ENCODE measurements around the gene ADNP. TPM values are rescaled to one million over a fixed set of nuclear protein-coding genes. Genes with fewer than 3 reads are reported as not detected.

ADNP gene
- total RNA-seq, 1 experiment from 2014 or later = 143 TPM

DNA sequence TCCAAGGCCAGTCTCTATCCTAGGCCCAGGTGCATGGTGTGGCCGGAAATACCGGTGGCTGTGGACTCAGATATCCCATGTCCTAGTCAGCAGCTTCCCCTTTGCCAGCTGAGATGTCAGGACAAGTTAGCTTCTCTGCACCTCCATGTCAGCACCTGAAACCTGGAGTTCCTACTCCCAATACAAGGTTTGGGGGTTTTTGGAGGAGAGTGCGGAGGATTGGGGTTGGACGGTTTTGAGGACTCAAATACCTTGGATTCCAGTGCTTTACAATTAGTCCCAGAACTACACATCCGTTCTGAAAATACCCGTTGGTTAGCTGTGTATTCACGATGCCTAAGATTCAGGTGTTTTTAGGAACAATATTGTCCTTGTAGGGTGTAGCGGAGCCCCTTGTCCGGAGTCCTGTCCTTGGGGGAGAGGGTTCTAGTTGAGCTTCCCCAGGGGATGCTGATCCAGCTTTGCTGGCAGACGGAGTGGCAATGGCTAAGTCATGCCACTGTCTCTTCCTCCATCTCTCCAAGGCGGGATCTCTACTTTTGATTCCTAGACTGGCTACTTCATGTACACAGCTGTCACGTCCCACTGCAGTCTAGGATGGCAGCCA, 45.0 kb downstream of the ADNP start:
- no peak overlapping the region for H4K91ac ChIP-seq (ENCODE audit: insufficient read length, low read depth, low read length)
- H4K8ac ChIP-seq (replicated peaks; ENCODE audit: insufficient read length, low read depth, low read length) = no peak overlapping the region
- TF ChIP-seq, protein P1, sequence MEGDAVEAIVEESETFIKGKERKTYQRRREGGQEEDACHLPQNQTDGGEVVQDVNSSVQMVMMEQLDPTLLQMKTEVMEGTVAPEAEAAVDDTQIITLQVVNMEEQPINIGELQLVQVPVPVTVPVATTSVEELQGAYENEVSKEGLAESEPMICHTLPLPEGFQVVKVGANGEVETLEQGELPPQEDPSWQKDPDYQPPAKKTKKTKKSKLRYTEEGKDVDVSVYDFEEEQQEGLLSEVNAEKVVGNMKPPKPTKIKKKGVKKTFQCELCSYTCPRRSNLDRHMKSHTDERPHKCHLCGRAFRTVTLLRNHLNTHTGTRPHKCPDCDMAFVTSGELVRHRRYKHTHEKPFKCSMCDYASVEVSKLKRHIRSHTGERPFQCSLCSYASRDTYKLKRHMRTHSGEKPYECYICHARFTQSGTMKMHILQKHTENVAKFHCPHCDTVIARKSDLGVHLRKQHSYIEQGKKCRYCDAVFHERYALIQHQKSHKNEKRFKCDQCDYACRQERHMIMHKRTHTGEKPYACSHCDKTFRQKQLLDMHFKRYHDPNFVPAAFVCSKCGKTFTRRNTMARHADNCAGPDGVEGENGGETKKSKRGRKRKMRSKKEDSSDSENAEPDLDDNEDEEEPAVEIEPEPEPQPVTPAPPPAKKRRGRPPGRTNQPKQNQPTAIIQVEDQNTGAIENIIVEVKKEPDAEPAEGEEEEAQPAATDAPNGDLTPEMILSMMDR (conservative IDR thresholded peaks at IDR 0.05) = no peak
- no peak overlapping the region for H2BK5ac ChIP-seq (ENCODE audit: insufficient read length, low read length)
- H2AFZ ChIP-seq (ENCODE audit: low read length) = no peak overlapping the region
- no peaks in the 10 kb centered on the region for H3K9me3 ChIP-seq (ENCODE audit: control insufficient read depth, low read depth, low read length)
- no peak overlapping the region for H3K18ac ChIP-seq (ENCODE audit: insufficient read length, low read depth, low read length)
- no peak overlapping the region for H3K14ac ChIP-seq (ENCODE audit: insufficient read depth, low read length)
- Mint-ChIP-seq H3K36me3 (ENCODE audit: insufficient read depth in 1 of 3, low read depth in 3 of 3) (peaks cover 12 to 32% (median 26%) of the 10 kb centered on the region in 3 experiments; a peak in 6 of 7 replicates), H3K9me3 (no peaks in the 10 kb centered on the region), H3K27ac (peak overlapping the region in 1 of 3 experiments; percentile 44; a peak in 1 of 7 replicates), H3K4me1 (peaks cover 8 to 10% of the 10 kb centered on the region in 2 experiments), H3K27me3 (ENCODE audit: low read depth) (no peaks in the 10 kb centered on the region), H3K4me3 (no peak overlapping the region; a peak in 1 of 5 replicates)
- no peak overlapping the region for H3K9ac ChIP-seq (ENCODE audit: extremely low read depth, insufficient read length, low read length)
- no peak overlapping the region for H2BK120ac ChIP-seq (ENCODE audit: low read depth, low read length, poor library complexity, severe bottlenecking)
- H3K27ac ChIP-seq (ENCODE audit: insufficient read length, low read depth, low read length) = no peak overlapping the region
- H3K79me2 ChIP-seq (ENCODE audit: insufficient read depth, low read length) = no peaks in the 10 kb centered on the region
- no peaks in the 10 kb centered on the region for H3K4me1 ChIP-seq (ENCODE audit: insufficient read depth, low read length)
- no peak overlapping the region for H2BK12ac ChIP-seq (ENCODE audit: insufficient read length, low read depth, low read length)
- H3K23ac ChIP-seq (ENCODE audit: insufficient read length, low read depth, low read length) = no peak overlapping the region
- H3K4me2 ChIP-seq (ENCODE audit: insufficient read depth, insufficient read length, low read length) = no peak overlapping the region
- no peaks in the 10 kb centered on the region for H3K23me2 ChIP-seq (ENCODE audit: insufficient read length, low read depth, low read length, poor library complexity, severe bottlenecking)
- no peak overlapping the region for H4K5ac ChIP-seq (ENCODE audit: insufficient read length, low read depth, low read length)
- peaks cover 3% of the 10 kb centered on the region for H3K79me1 ChIP-seq (ENCODE audit: insufficient read depth, low read depth, low read length, poor library complexity, severe bottlenecking)
- H3K27me3 ChIP-seq (ENCODE audit: insufficient read depth, low read length) = no peaks in the 10 kb centered on the region
- H3K56ac ChIP-seq (ENCODE audit: insufficient read length, low read depth, low read length) = no peak overlapping the region
- H2AK5ac ChIP-seq (ENCODE audit: insufficient read length, low read length) = no peak overlapping the region
- H2BK20ac ChIP-seq (ENCODE audit: low read depth, low read length, poor library complexity, severe bottlenecking) = no peak overlapping the region
- H2BK15ac ChIP-seq (ENCODE audit: low read depth, low read length) = no peak overlapping the region
- peaks cover 4% of the 10 kb centered on the region for H4K20me1 ChIP-seq (ENCODE audit: control insufficient read depth, insufficient read depth, insufficient read length)
- H3K4ac ChIP-seq (ENCODE audit: low read depth, low read length) = no peak overlapping the region
- H3T11ph ChIP-seq (ENCODE audit: low read length) = no peak overlapping the region
- no peak for DNase-seq
- WGBS (ENCODE audit: extremely low coverage, insufficient read length, low lambda C conversion rate) = no CpG with 5 or more reads among the region's 12 CpGs
